ENCODE results near the gene MTA2. TPM values are rescaled to one million over a fixed set of nuclear protein-coding genes. Genes with fewer than 3 reads are reported as not detected.
"Not testable (repeated sequence)": the region's sequence is repeated elsewhere in the genome, so short reads cannot be mapped to it uniquely, and the experiment has no call there.

Gene MTA2
- total and polyA plus RNA-seq, 7 donors: 28.8 to 86.3 (median 55.3) TPM

DNA sequence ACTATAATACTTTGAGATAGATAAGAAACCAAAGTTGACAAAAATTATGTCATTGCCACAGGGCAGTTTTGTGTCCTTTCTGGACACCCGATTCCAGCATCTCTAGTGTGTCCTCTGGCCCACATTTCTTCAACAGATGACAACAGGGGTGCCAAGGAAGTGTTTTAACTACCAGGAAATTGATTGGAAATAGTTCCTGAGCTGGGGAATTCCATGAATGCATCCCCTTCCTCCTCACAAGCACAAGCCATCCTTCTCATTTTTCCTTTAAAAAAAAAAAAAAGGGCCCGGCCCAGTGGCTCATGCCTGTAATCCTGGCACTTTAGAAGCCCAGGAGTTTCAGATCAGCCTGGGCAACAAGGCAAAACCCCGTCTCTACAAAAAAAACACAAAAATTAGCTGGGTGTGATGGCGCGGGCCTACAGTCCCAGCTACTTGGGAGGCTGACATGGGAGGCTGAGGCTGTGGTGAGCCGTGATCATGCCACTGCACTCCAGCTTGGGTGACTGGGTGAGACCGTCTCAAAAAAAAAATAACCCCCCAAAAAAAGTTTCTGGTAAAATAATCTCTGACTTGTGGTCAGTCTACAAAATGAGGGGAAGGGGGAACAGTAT, 20.9 kb upstream of the MTA2 start:
- no peaks in the 10 kb centered on the region for H3K27me3 ChIP-seq
- H3K27ac ChIP-seq: peak overlapping the region; percentile 84 to 93 (median 90)
- TF ChIP-seq POLR2A (IDR thresholded peaks at IDR 0.05): no peak
- TF ChIP-seq CTCF (IDR thresholded peaks at IDR 0.05): no peak
- TF ChIP-seq POLR2AphosphoS5 (IDR thresholded peaks at IDR 0.05): no peak
- TF ChIP-seq EP300 (IDR thresholded peaks at IDR 0.05): no peak
- peaks cover 19 to 40% (median 25%) of the 10 kb centered on the region in 4 donors for H3K36me3 ChIP-seq
- H3K4me1 ChIP-seq: peaks cover 0 to 23% (median 19%) of the 10 kb centered on the region in 4 donors
- H3K4me3 ChIP-seq: peak overlapping the region in 3 of 4 donors; percentile 60 to 87 (median 70)
- intact Hi-C loops (cut with DNase I): loop anchor here (2.0 to 5.0 kb wide), 2 partner anchors 24 to 105 kb away; partner anchors contain the start of genes GANAB, HNRNPUL2 and TTC9C
- no peaks in the 10 kb centered on the region for H3K9me3 ChIP-seq
- DNase-seq: no peak
- WGBS, 2 donors: 91 to 93% methylated on average over 7 of the region's 7 CpGs

- H3K4me1 ChIP-seq: peaks cover 0 to 23% (median 19%) of the 10 kb centered on the region in 4 donors
- no peaks in the 10 kb centered on the region for H3K27me3 ChIP-seq
- peak within 1 kb of the TSS; percentile 84 to 93 (median 90) for H3K27ac ChIP-seq
- H3K4me3 ChIP-seq: peak within 1 kb of the TSS; percentile 60 to 87 (median 74)
- DNase-seq: peak; percentile 99
- WGBS, 2 donors: 1% methylated on average over 77 of the region's 77 CpGs
- intact Hi-C loops (cut with DNase I): loop anchor here (2.0 to 5.0 kb wide), 2 partner anchors 25 to 105 kb away; partner anchors contain the start of genes GANAB, HNRNPUL2 and TTC9C
- H3K36me3 ChIP-seq: peaks cover 19 to 40% (median 20%) of the 10 kb centered on the region in 4 donors
- no peaks in the 10 kb centered on the region for H3K9me3 ChIP-seq
- TF ChIP-seq EP300 (IDR thresholded peaks at IDR 0.05) (peak in 2 of 4 donors; percentile 53 to 88), POLR2AphosphoS5 (IDR thresholded peaks at IDR 0.05) (peak; percentile 85 to 97 (median 94)), POLR2A (IDR thresholded peaks at IDR 0.05) (peak; percentile 76), CTCF (IDR thresholded peaks at IDR 0.05) (no peak)
Observed at GRCh38 chr11:62621567-62622470, 20.2 kb upstream of the MTA2 start, which contains the start of gene B3GAT3. TSS of gene B3GAT3 (minus strand) at chr11:62621986. CDS start at chr11:62621947, 39 bp downstream.

DNA sequence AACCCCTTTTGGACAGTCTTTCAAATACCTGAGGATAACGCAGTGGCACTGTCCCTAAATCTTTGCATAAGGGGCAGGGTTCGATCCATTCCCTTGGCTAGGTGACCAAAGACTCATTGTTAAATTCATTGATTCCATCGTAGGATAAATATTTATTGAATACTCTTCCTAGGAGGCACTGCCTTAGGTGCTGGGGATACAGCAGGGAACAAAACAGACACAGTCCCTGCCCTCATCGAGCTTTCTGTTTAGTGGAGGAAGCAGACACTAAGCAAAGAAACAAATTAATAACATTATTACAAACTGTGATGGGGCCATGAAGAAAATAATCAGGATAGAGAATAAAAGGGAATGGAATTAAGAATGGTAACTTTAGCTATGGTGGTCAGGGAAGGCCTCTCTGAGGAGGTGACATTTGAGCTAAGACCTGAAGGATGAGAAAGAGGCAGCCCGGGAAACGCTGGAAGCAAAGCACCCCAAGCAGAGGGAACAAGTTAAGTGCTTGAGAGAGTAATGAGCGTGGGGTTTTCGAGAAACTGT, 19.4 kb upstream of the MTA2 start:
- H3K27ac ChIP-seq: peak overlapping the region; percentile 84 to 93 (median 90)
- peaks cover 12 to 40% (median 16%) of the 10 kb centered on the region in 4 donors for H3K36me3 ChIP-seq
- H3K4me1 ChIP-seq: peaks cover 0 to 23% (median 19%) of the 10 kb centered on the region in 4 donors
- no peaks in the 10 kb centered on the region for H3K9me3 ChIP-seq
- TF ChIP-seq CTCF (IDR thresholded peaks at IDR 0.05) (no peak), POLR2AphosphoS5 (IDR thresholded peaks at IDR 0.05) (no peak), POLR2A (IDR thresholded peaks at IDR 0.05) (no peak), EP300 (IDR thresholded peaks at IDR 0.05) (no peak)
- H3K4me3 ChIP-seq: peak overlapping the region; percentile 60 to 87 (median 74)
- no peak for DNase-seq
- WGBS, 2 donors: 27 to 32% methylated on average over 8 of the region's 8 CpGs
- no peaks in the 10 kb centered on the region for H3K27me3 ChIP-seq
- intact Hi-C loops (cut with DNase I): loop anchor here (5.0 kb wide), 1 partner anchor 106 kb away; the partner anchor contains the start of genes HNRNPUL2 and TTC9C

DNA sequence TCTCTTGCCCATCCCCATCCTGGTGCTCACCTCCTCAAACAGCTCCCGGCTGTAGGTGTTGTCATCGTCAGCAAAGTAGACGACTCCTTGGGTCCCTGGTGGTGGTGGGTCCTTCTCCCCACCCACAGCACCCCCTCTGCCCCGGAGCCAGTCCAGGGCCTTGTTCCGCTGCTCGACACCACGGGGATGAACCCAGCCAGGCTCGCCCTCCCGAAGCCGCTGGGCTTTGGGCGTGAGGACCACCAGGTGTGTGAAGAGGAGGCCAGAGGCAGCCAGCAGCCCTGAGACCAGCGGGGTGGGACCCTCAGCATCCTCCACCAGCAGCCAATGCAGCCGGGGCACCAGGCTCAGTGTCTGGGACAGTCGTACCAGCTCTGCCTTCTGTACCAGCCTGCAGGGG, 15.3 kb upstream of the MTA2 start:
- H3K4me3 ChIP-seq; H3K9me3 ChIP-seq; H3K27ac ChIP-seq; DNase-seq; H3K27me3 ChIP-seq; intact Hi-C loops (cut with DNase I): not testable (repeated sequence)
- 95 to 97% methylated on average over 14 of the region's 14 CpGs for WGBS, 2 donors
- peaks cover 0 to 42% (median 4%) of the 10 kb centered on the region in 4 donors for H3K36me3 ChIP-seq
- peaks cover 0 to 29% (median 24%) of the 10 kb centered on the region in 4 donors for H3K4me1 ChIP-seq

Measured in sigmoid colon (tissue), 7 donors.